HEK293 (cell line): ENCODE results near the gene WDR70.

Experiments
- KLF17 ChIP-seq: fragments of 450-650 bp; formaldehyde crosslinking; IDR thresholded peaks from 2 replicates; pipeline ENCODE4 v1.5.1; 2016; ENCODE audit warnings: missing biosample characterization, missing genetic modification characterization
- PRDM6 ChIP-seq: fragments of 450-650 bp; formaldehyde crosslinking; IDR thresholded peaks from 2 replicates; pipeline ENCODE4 v1.5.1; 2017; ENCODE audit warnings: missing biosample characterization, missing genetic modification characterization
- SCRT1 ChIP-seq: fragments of 450-650 bp; formaldehyde crosslinking; IDR thresholded peaks from 2 replicates; pipeline ENCODE4 v1.5.1; 2016; ENCODE audit warnings: missing biosample characterization, missing genetic modification characterization, borderline replicate concordance
- SCRT2 ChIP-seq: fragments of 450-650 bp; formaldehyde crosslinking; IDR thresholded peaks from 2 replicates; pipeline ENCODE4 v1.5.1; 2016; ENCODE audit warnings: missing biosample characterization, missing genetic modification characterization
- SETDB1 ChIP-seq: IDR thresholded peaks from one replicate; pipeline ENCODE4 v1.6.1; 2017; ENCODE audit warnings: mild to moderate bottlenecking, low read length, moderate library complexity, mixed read lengths; ENCODE audit not compliant: insufficient read length
- TRIM28 ChIP-seq: IDR thresholded peaks from 2 replicates; pipeline ENCODE4 v1.6.1; 2011; ENCODE audit warnings: low read length, control low read depth, borderline replicate concordance
- WT1 ChIP-seq: fragments of 450-650 bp; formaldehyde crosslinking; IDR thresholded peaks from 2 replicates; pipeline ENCODE4 v1.5.1; 2016; ENCODE audit warnings: missing biosample characterization, missing genetic modification characterization
- ZBTB1 ChIP-seq: fragments of 450-650 bp; formaldehyde crosslinking; IDR thresholded peaks from 2 replicates; pipeline ENCODE4 v1.5.1; 2016; ENCODE audit warnings: missing biosample characterization, missing genetic modification characterization
- ZBTB8A ChIP-seq: fragments of 450-650 bp; formaldehyde crosslinking; IDR thresholded peaks from 2 replicates; pipeline ENCODE4 v1.5.1; 2016; ENCODE audit warnings: missing biosample characterization, missing genetic modification characterization
- ZEB2 ChIP-seq: fragments of 450-650 bp; formaldehyde crosslinking; IDR thresholded peaks from 2 replicates; pipeline ENCODE4 v1.5.1; 2016; ENCODE audit warnings: missing biosample characterization, missing genetic modification characterization
- ZFP37 ChIP-seq: fragments of 450-650 bp; formaldehyde crosslinking; IDR thresholded peaks from 2 replicates; pipeline ENCODE4 v1.5.1; 2016; ENCODE audit warnings: missing biosample characterization, missing genetic modification characterization
- ZFP69B ChIP-seq: fragments of 450-650 bp; formaldehyde crosslinking; IDR thresholded peaks from 2 replicates; pipeline ENCODE4 v1.5.1; 2016; ENCODE audit warnings: missing biosample characterization, missing genetic modification characterization
- ZNF132 ChIP-seq: fragments of 450-650 bp; formaldehyde crosslinking; IDR thresholded peaks from 2 replicates; pipeline ENCODE4 v1.5.1; 2017; ENCODE audit warnings: missing biosample characterization, missing genetic modification characterization, borderline replicate concordance
- ZNF184 ChIP-seq: fragments of 450-650 bp; IDR thresholded peaks from 2 replicates; pipeline ENCODE4 v1.5.1; 2018; ENCODE audit warnings: missing biosample characterization, mild to moderate bottlenecking, missing genetic modification characterization
- ZNF24 ChIP-seq: fragments of 450-650 bp; formaldehyde crosslinking; IDR thresholded peaks from 2 replicates; pipeline ENCODE4 v1.5.1; 2016; ENCODE audit warnings: missing biosample characterization, missing genetic modification characterization
- ZNF354C ChIP-seq: fragments of 450-650 bp; formaldehyde crosslinking; IDR thresholded peaks from 2 replicates; pipeline ENCODE4 v1.5.1; 2016; ENCODE audit warnings: missing biosample characterization, missing genetic modification characterization, low read depth, borderline replicate concordance
- ZNF366 ChIP-seq: fragments of 450-650 bp; formaldehyde crosslinking; conservative IDR thresholded peaks from 2 replicates; pipeline ENCODE4 v1.5.1; 2016; ENCODE audit warnings: missing biosample characterization, missing genetic modification characterization
- ZNF394 ChIP-seq: fragments of 450-650 bp; formaldehyde crosslinking; IDR thresholded peaks from 2 replicates; pipeline ENCODE4 v1.5.1; 2016; ENCODE audit warnings: missing biosample characterization, missing genetic modification characterization, mild to moderate bottlenecking, moderate library complexity, borderline replicate concordance
- ZNF514 ChIP-seq: fragments of 450-650 bp; formaldehyde crosslinking; IDR thresholded peaks from 2 replicates; pipeline ENCODE4 v1.5.1; 2016; ENCODE audit warnings: missing biosample characterization, missing genetic modification characterization
- ZNF549 ChIP-seq: fragments of 450-650 bp; IDR thresholded peaks from 2 replicates; pipeline ENCODE4 v1.5.1; 2018; ENCODE audit warnings: missing biosample characterization, missing genetic modification characterization, mild to moderate bottlenecking, inconsistent platforms, moderate library complexity
- ZNF555 ChIP-seq: fragments of 450-650 bp; formaldehyde crosslinking; conservative IDR thresholded peaks from 2 replicates; pipeline ENCODE4 v1.5.1; 2017; ENCODE audit warnings: missing biosample characterization, mild to moderate bottlenecking, missing genetic modification characterization, inconsistent platforms
- ZNF560 ChIP-seq: fragments of 450-650 bp; formaldehyde crosslinking; IDR thresholded peaks from 2 replicates; pipeline ENCODE4 v1.5.1; 2017; ENCODE audit warnings: missing biosample characterization, missing genetic modification characterization, borderline replicate concordance
- ZNF660 ChIP-seq: fragments of 450-650 bp; IDR thresholded peaks from 2 replicates; pipeline ENCODE4 v1.5.1; 2018; ENCODE audit warnings: missing biosample characterization, mild to moderate bottlenecking, missing genetic modification characterization
- ZNF701 ChIP-seq: fragments of 450-650 bp; formaldehyde crosslinking; IDR thresholded peaks from 2 replicates; pipeline ENCODE4 v1.5.1; 2016; ENCODE audit warnings: missing biosample characterization, missing genetic modification characterization
- ZNF704 ChIP-seq: fragments of 450-650 bp; formaldehyde crosslinking; IDR thresholded peaks from 2 replicates; pipeline ENCODE4 v1.5.1; 2016; ENCODE audit warnings: missing biosample characterization, missing genetic modification characterization
- TF ChIP-seq, protein P1 (sequence below): IDR thresholded peaks from 2 replicates; pipeline ENCODE4 v1.6.1; 2011; ENCODE audit warnings: mild to moderate bottlenecking, low read depth, low read length, borderline replicate concordance
- TF ChIP-seq, protein P2 (sequence below): fragments of 450-650 bp; IDR thresholded peaks from 2 replicates; pipeline ENCODE4 v1.5.1; 2018; ENCODE audit warnings: missing biosample characterization, missing genetic modification characterization
- TF ChIP-seq, protein P3 (sequence below): sonication (generic); formaldehyde crosslinking; IDR thresholded peaks from 2 replicates; pipeline ENCODE4 v1.8.1; 2022; ENCODE audit warnings: mild to moderate bottlenecking, moderate library complexity, missing genetic modification reagents
- TF ChIP-seq, protein P4 (sequence below): fragments of 450-650 bp; formaldehyde crosslinking; IDR thresholded peaks from 2 replicates; pipeline ENCODE4; 2016; ENCODE audit warnings: missing biosample characterization, missing genetic modification characterization

WDR70 gene

DNA sequence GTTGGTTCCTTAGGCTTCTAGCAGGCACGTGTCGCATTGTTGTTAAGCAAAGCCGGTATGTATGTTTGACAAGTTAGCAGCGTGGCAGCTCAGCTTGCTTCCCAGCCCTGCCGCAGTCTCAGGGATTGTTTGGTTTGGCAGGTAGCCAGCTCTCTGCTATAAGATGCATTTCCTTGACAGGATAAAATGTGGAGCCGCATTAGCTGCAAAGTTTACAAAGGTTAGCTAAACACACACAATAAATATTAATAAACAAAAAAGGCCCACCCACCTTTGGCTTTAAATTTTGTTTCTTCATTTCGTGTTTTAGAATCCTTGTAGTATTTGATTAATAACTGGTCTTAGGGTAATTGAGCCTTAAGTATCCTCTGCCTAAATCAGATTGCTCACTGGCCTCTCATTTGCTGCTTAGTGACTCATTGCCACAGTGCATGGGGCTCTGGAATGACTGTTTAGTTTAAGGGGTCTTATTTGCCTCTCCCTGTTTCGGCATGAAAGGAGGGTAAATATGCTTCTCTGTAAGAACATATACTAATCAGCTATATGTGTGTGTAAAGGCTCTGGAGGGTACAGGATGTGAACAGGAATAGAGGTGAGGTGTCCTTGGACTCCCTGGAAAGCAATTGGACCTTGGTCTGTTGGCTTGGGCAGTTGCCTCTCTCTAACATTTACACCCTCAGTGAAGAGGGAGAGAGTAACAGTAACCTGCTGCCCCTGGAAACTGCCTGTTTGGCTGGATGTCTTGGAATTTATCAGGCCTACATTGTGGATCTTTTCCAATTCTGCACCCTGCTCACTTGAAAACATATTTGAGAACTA, 338.7 kb downstream of the WDR70 start (continued):
- TF ChIP-seq SETDB1, result no peak
- TF ChIP-seq, protein P1, sequence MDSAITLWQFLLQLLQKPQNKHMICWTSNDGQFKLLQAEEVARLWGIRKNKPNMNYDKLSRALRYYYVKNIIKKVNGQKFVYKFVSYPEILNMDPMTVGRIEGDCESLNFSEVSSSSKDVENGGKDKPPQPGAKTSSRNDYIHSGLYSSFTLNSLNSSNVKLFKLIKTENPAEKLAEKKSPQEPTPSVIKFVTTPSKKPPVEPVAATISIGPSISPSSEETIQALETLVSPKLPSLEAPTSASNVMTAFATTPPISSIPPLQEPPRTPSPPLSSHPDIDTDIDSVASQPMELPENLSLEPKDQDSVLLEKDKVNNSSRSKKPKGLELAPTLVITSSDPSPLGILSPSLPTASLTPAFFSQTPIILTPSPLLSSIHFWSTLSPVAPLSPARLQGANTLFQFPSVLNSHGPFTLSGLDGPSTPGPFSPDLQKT, result no peak
- no peak for TF ChIP-seq ZNF555 (tag by site-specific recombination)
- peak; percentile 73; the same call in 1 of the 2 replicates for TF ChIP-seq TRIM28
- peak; percentile 94 for TF ChIP-seq ZNF184
- TF ChIP-seq KLF17, result 0 out of 2 replicates have a peak, but pooled peaks have one; percentile 44
- TF ChIP-seq SCRT1 (tag by site-specific recombination), result no peak
- TF ChIP-seq, protein P2, sequence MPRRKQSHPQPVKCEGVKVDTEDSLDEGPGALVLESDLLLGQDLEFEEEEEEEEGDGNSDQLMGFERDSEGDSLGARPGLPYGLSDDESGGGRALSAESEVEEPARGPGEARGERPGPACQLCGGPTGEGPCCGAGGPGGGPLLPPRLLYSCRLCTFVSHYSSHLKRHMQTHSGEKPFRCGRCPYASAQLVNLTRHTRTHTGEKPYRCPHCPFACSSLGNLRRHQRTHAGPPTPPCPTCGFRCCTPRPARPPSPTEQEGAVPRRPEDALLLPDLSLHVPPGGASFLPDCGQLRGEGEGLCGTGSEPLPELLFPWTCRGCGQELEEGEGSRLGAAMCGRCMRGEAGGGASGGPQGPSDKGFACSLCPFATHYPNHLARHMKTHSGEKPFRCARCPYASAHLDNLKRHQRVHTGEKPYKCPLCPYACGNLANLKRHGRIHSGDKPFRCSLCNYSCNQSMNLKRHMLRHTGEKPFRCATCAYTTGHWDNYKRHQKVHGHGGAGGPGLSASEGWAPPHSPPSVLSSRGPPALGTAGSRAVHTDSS (tag by site-specific recombination), result no peak; the same call in 1 of the 2 replicates
- TF ChIP-seq ZFP69B (tag by site-specific recombination), result peak; percentile 42; the same call in 1 of the 2 replicates
- peak; percentile 63 for TF ChIP-seq ZNF394 (tag by site-specific recombination)
- peak; percentile 18; the same call in 1 of the 2 replicates for TF ChIP-seq SCRT2 (tag by site-specific recombination)
- TF ChIP-seq ZBTB8A (tag by site-specific recombination), result 0 out of 2 replicates have a peak, but pooled peaks have one; percentile 44
- no peak for TF ChIP-seq ZNF704
- TF ChIP-seq ZNF549 (tag by site-specific recombination), result no peak; the same call in 1 of the 2 replicates
- peak; percentile 90 for TF ChIP-seq ZEB2
- no peak for TF ChIP-seq ZNF701
- peak; percentile 98 for TF ChIP-seq ZNF660
- TF ChIP-seq, protein P3, sequence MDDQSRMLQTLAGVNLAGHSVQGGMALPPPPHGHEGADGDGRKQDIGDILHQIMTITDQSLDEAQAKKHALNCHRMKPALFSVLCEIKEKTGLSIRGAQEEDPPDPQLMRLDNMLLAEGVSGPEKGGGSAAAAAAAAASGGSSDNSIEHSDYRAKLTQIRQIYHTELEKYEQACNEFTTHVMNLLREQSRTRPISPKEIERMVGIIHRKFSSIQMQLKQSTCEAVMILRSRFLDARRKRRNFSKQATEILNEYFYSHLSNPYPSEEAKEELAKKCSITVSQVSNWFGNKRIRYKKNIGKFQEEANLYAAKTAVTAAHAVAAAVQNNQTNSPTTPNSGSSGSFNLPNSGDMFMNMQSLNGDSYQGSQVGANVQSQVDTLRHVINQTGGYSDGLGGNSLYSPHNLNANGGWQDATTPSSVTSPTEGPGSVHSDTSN (CRISPR knock-in tag), result no peak
- no peak for TF ChIP-seq ZBTB1 (tag by site-specific recombination)
- peak; percentile 64; the same call in 1 of the 2 replicates for TF ChIP-seq PRDM6 (tag by site-specific recombination)
- no peak for TF ChIP-seq ZNF514
- TF ChIP-seq ZFP37 (tag by site-specific recombination), result 0 out of 2 replicates have a peak, but pooled peaks have one; percentile 11
- peak; percentile 51 for TF ChIP-seq ZNF24 (tag by site-specific recombination)
- TF ChIP-seq ZNF366 (tag by site-specific recombination), result peak; percentile 82
- no peak for TF ChIP-seq ZNF560 (tag by site-specific recombination)
- peak; percentile 53; the same call in 1 of the 2 replicates for TF ChIP-seq WT1
- TF ChIP-seq, protein P4, sequence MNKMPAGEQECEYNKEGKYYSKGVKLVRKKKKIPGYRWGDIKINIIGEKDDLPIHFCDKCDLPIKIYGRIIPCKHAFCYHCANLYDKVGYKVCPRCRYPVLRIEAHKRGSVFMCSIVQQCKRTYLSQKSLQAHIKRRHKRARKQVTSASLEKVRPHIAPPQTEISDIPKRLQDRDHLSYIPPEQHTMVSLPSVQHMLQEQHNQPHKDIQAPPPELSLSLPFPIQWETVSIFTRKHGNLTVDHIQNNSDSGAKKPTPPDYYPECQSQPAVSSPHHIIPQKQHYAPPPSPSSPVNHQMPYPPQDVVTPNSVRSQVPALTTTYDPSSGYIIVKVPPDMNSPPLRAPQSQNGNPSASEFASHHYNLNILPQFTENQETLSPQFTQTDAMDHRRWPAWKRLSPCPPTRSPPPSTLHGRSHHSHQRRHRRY, result no peak
- TF ChIP-seq ZNF354C (tag by site-specific recombination), result no peak
- TF ChIP-seq ZNF132 (tag by site-specific recombination), result no peak
